GM12878 (cell line): Measurements from ENCODE around the gene CNTNAP2. TPM values are rescaled to one million over a fixed set of nuclear protein-coding genes. Genes with fewer than 3 reads are reported as not detected.

Experiments used
- ATAC-seq: fragments of 200-7000 bp; cut with Tn5 transposase; 3 replicates; pipeline ENCODE4 v1.9.1; 2020; ENCODE audit warnings: mild to moderate bottlenecking, moderate library complexity
- BruUV-seq: library from RNA; stranded (reverse); fragments of 400-500 nt; replicated peaks from 2 replicates; lab custom pipeline; 2021; lab: Mats Ljungman, UMichigan
- CTCF ChIA-PET: fragments of 300-600 bp; sonication (Branson Sonifier 250); formaldehyde crosslinking; extraction: SDS; loops from one replicate; lab custom pipeline; 2021; ENCODE audit warnings: inconsistent platforms; lab: Yijun Ruan, JAX
- POLR2A ChIA-PET: fragments of 350-600 bp; formaldehyde crosslinking; extraction: SDS; loops from one replicate; lab custom pipeline; 2021; ENCODE audit warnings: inconsistent platforms; lab: Charles Lee
- RAD21 ChIA-PET: fragments of 300-600 bp; sonication (Branson Sonifier 250); formaldehyde crosslinking; loops from one replicate; lab custom pipeline; 2023; ENCODE audit warnings: antibody characterized with exemption; ENCODE audit not compliant: unreplicated experiment; lab: Charles Lee
- SMC1A ChIA-PET: fragments of 300-600 bp; sonication (Branson Sonifier 250); formaldehyde crosslinking; loops from one replicate; lab custom pipeline; 2023; ENCODE audit not compliant: unreplicated experiment, uncharacterized antibody; lab: Charles Lee
- DNase-seq: peaks from one replicate; pipeline ENCODE4 v3.0.0-alpha.2; 2011; ENCODE audit warnings: low read depth, low spot score
- FAIRE-seq: peaks from 3 replicates; lab custom pipeline; 2011; peaks lifted over from hg19 to GRCh38; lab: Jason Lieb, UNC
- H2AFZ ChIP-seq: 2 replicates; pipeline ENCODE4 v1.6.0; 2011; ENCODE audit warnings: low read depth, low read length, control low read depth; ENCODE audit not compliant: control insufficient read depth
- H3K27ac ChIP-seq: 2 replicates; pipeline ENCODE4 v1.5.1; 2011; ENCODE audit warnings: control low read depth; ENCODE audit not compliant: control insufficient read depth, insufficient read depth
- H3K27me3 ChIP-seq, 2 experiments: replicated peaks in 1 of 2; 2 replicates each; pipeline versions ENCODE4 v1.6.0 to v1.6.1; 2011; ENCODE audit warnings: low read length in 1 of 2; ENCODE audit not compliant: control insufficient read depth in 2 of 2, insufficient read depth in 2 of 2
- H3K36me3 ChIP-seq, 2 experiments: 2 replicates each; pipeline ENCODE4 v1.5.1; 2011; ENCODE audit warnings: low read length in 1 of 2; ENCODE audit not compliant: control insufficient read depth in 2 of 2, insufficient read depth in 2 of 2
- H3K4me1 ChIP-seq: 2 replicates; pipeline ENCODE4 v1.6.1; 2011; ENCODE audit warnings: mild to moderate bottlenecking, low read length, moderate library complexity, mixed read lengths; ENCODE audit not compliant: control insufficient read depth, insufficient read depth
- H3K4me2 ChIP-seq: 2 replicates; pipeline ENCODE4 v1.6.0; 2011; ENCODE audit warnings: control low read depth; ENCODE audit not compliant: control insufficient read depth, insufficient read depth
- H3K4me3 ChIP-seq: fragments of 200-600 bp; sonication (generic); 2 replicates; pipeline ENCODE4 v1.5.1; 2016
- H3K79me2 ChIP-seq: 2 replicates; pipeline ENCODE4 v1.6.0; 2011; ENCODE audit warnings: low read length; ENCODE audit not compliant: control insufficient read depth, insufficient read depth
- H3K9ac ChIP-seq: 2 replicates; pipeline ENCODE4 v1.8.0; 2011; ENCODE audit warnings: low read length, control low read depth, mixed read lengths; ENCODE audit not compliant: control insufficient read depth, insufficient read depth
- H3K9me3 ChIP-seq: replicated peaks from 3 replicates; pipeline ENCODE4 v1.5.1; 2011; ENCODE audit warnings: mild to moderate bottlenecking, low read length; ENCODE audit not compliant: control insufficient read depth, insufficient read depth
- H4K20me1 ChIP-seq: 2 replicates; pipeline ENCODE4 v1.6.0; 2011; ENCODE audit not compliant: control insufficient read depth, insufficient read depth
- BMI1 ChIP-seq: fragments of 450-650 bp; IDR thresholded peaks from 2 replicates; pipeline ENCODE4 v1.6.1; 2016; ENCODE audit warnings: mild to moderate bottlenecking, moderate library complexity, borderline replicate concordance
- CBFB ChIP-seq: IDR thresholded peaks from 2 replicates; pipeline ENCODE4 v1.6.1; 2016; ENCODE audit warnings: antibody characterized with exemption, low read depth
- CBX3 ChIP-seq: fragments of 200-600 bp; sonication (generic); IDR thresholded peaks from 2 replicates; pipeline ENCODE4 v1.6.1; 2016; ENCODE audit warnings: low read depth, borderline replicate concordance
- KLF5 ChIP-seq: fragments of 450-650 bp; IDR thresholded peaks from 2 replicates; pipeline ENCODE4 v1.6.1; 2014; ENCODE audit warnings: mild to moderate bottlenecking; ENCODE audit not compliant: partially characterized antibody
- NBN ChIP-seq: fragments of 450-650 bp; IDR thresholded peaks from 2 replicates; pipeline ENCODE4 v1.6.1; 2016
- SIN3A ChIP-seq: IDR thresholded peaks from 2 replicates; pipeline ENCODE4 v1.6.1; 2012; ENCODE audit warnings: low read depth, low read length, improper control_type of control experiment
- SMARCA5 ChIP-seq: fragments of 450-650 bp; IDR thresholded peaks from 2 replicates; pipeline ENCODE4 v1.6.1; 2017; ENCODE audit warnings: mild to moderate bottlenecking
- SUZ12 ChIP-seq: fragments of 200-600 bp; sonication (generic); IDR thresholded peaks from one replicate; pipeline ENCODE4 v1.6.1; 2018; ENCODE audit warnings: antibody characterized with exemption, mild to moderate bottlenecking; ENCODE audit not compliant: unreplicated experiment
- TCF7 ChIP-seq: IDR thresholded peaks from 2 replicates; pipeline ENCODE4 v1.6.1; 2014; ENCODE audit warnings: antibody characterized with exemption, borderline replicate concordance
- ZBED1 ChIP-seq: IDR thresholded peaks from 2 replicates; pipeline ENCODE4 v1.6.1; 2016; ENCODE audit warnings: borderline replicate concordance
- ZNF24 ChIP-seq: fragments of 450-650 bp; IDR thresholded peaks from 2 replicates; pipeline ENCODE4 v1.6.1; 2017; ENCODE audit warnings: antibody characterized with exemption, mild to moderate bottlenecking
- WGBS: methylation state at CpG from one replicate; pipeline ENCODE4 v1.1.6; 2016; ENCODE audit warnings: low lambda C conversion rate; ENCODE audit not compliant: insufficient replicate concordance, insufficient coverage; ENCODE audit errors: missing lambda C conversion rate; 5-methylcytosine and 5-hydroxymethylcytosine counted together
- in situ Hi-C: fragments of 300-500 bp; cut with MboI; formaldehyde crosslinking; loops from 9 replicates; pipeline ENCODE4 v1.14.3; 2018; ENCODE audit warnings: mixed read lengths
- intact Hi-C: fragments of 100-400 bp; cut with micrococcal nuclease; formaldehyde crosslinking; loops from one replicate; pipeline ENCODE4 v1.14.2; 2022; ENCODE audit not compliant: unreplicated experiment
- polyA plus RNA-seq, 11 experiments: library from polyadenylated mRNA; depleted of rRNA in 4 of 11; unstranded in 6 of 11; stranded (reverse) in 5 of 11; fragments of >200 nt; fragmentation: Nextera tagmentation in 4 of 11; fragmentation: Illumina TruSeq in 1 of 11; extraction: Ambion mirVana in 4 of 11; extraction: Trizol in 1 of 11; gene quantifications; 1 replicate in 1 of 11; 2 replicates in 10 of 11; pipeline versions ENCODE4 v1.2.1 to v1.2.3, GENCODE V29; 2011 to 2016; ENCODE audit warnings: inconsistent platforms in 2 of 11, missing spikeins in 2 of 11, low read depth in 1 of 11
- total RNA-seq, 4 experiments: library from RNA; depleted of rRNA in 3 of 4; stranded (reverse); fragments of >200 nt in 3 of 4; fragmentation: Illumina TruSeq in 1 of 4; extraction: Trizol in 1 of 4; gene quantifications; 2 replicates each; pipeline versions ENCODE4 v1.2.1 to v1.2.3, GENCODE V29; 2013 to 2021
- TF ChIP-seq, protein P1 (sequence below), 3 experiments: IDR thresholded peaks in 2 of 3; conservative IDR thresholded peaks in 1 of 3; 2 replicates each; pipeline ENCODE4 v1.5.1; 2011; ENCODE audit warnings: low read depth in 3 of 3, low read length in 3 of 3, mild to moderate bottlenecking in 3 of 3, control low read depth in 2 of 3, moderate library complexity in 2 of 3, inconsistent platforms in 1 of 3, mixed read lengths in 1 of 3; ENCODE audit not compliant: control insufficient read depth in 2 of 3, insufficient read depth in 1 of 3; ENCODE audit errors: extremely low read depth in 1 of 3
- TF ChIP-seq, protein P2 (sequence below): IDR thresholded peaks from 2 replicates; pipeline ENCODE4 v1.6.1; 2012; ENCODE audit warnings: low read depth, low read length, improper control_type of control experiment

CNTNAP2 gene
- total and polyA plus RNA-seq, 10 of the 15 experiments (the other 5 are each of a cell fraction or from before 2014, with no cell fraction given): 0.03 to 0.08 (median 0.03) TPM; not detected in 7

GRCh38 chr7:146112755-146113154 is 3.8 kb upstream of the CNTNAP2 start:
- H3K27ac ChIP-seq: no peak overlapping the region
- no peak overlapping the region for H3K4me2 ChIP-seq
- no peak overlapping the region for H2AFZ ChIP-seq
- no peaks in the 10 kb centered on the region for H3K79me2 ChIP-seq
- H3K36me3 ChIP-seq: no peaks in the 10 kb centered on the region
- in situ Hi-C loops (no loop called here), intact Hi-C loops (no loop called here)
- 7% methylated on average over 1 of the region's 1 CpG for WGBS
- H3K4me3 ChIP-seq: no peak overlapping the region
- H3K27me3 ChIP-seq: no peaks in the 10 kb centered on the region
- H4K20me1 ChIP-seq: no peaks in the 10 kb centered on the region
- BruUV-seq: no TSS peak
- no peak for FAIRE-seq
- ChIA-PET CTCF (no interaction called here), SMC1A (no interaction called here), POLR2A (no interaction called here), RAD21 (no interaction called here)
- no peak for ATAC-seq
- no peaks in the 10 kb centered on the region for H3K9me3 ChIP-seq
- H3K4me1 ChIP-seq: no peaks in the 10 kb centered on the region
- no peak overlapping the region for H3K9ac ChIP-seq
- DNase-seq: no peak
- TF ChIP-seq CBFB (no peak), KLF5 (no peak)

DNA sequence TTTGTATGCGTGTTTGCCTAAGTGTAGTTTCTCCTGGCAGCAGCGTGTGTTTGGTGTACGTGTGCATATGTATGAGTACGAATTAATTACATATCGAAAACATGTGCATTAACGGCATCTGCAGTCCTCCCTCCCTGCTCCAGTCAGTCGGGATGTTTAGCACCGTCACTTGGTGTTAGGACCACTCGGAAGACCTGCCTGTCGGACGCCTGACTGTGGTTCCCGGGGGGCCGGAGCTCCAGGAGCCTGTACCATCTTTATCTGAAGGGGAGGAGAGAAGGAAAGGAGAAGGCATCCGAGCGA is 1.1 kb upstream of the CNTNAP2 start:
- SMC1A ChIA-PET: no interaction called here
- H3K79me2 ChIP-seq: no peaks in the 10 kb centered on the region
- FAIRE-seq (no peak), DNase-seq (no peak)
- no peak overlapping the region for H3K9ac ChIP-seq
- H3K4me2 ChIP-seq: no peak overlapping the region
- H3K4me3 ChIP-seq: no peak overlapping the region
- no peaks in the 10 kb centered on the region for H3K27me3 ChIP-seq
- TF ChIP-seq, protein P1, sequence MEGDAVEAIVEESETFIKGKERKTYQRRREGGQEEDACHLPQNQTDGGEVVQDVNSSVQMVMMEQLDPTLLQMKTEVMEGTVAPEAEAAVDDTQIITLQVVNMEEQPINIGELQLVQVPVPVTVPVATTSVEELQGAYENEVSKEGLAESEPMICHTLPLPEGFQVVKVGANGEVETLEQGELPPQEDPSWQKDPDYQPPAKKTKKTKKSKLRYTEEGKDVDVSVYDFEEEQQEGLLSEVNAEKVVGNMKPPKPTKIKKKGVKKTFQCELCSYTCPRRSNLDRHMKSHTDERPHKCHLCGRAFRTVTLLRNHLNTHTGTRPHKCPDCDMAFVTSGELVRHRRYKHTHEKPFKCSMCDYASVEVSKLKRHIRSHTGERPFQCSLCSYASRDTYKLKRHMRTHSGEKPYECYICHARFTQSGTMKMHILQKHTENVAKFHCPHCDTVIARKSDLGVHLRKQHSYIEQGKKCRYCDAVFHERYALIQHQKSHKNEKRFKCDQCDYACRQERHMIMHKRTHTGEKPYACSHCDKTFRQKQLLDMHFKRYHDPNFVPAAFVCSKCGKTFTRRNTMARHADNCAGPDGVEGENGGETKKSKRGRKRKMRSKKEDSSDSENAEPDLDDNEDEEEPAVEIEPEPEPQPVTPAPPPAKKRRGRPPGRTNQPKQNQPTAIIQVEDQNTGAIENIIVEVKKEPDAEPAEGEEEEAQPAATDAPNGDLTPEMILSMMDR (IDR thresholded peaks at IDR 0.05 in 2 of 3, conservative IDR thresholded peaks at IDR 0.05 in 1 of 3; ENCODE audit: control insufficient read depth in 2 of 3, extremely low read depth in 1 of 3, insufficient read depth in 1 of 3, low read depth in 3 of 3, low read length in 3 of 3): no peak
- TF ChIP-seq ZNF24 (no peak), SIN3A (no peak), TCF7 (no peak), SUZ12 (no peak), SMARCA5 (no peak), ZBED1 (no peak), NBN (no peak), BMI1 (no peak), CBX3 (no peak)
- TF ChIP-seq, protein P2, sequence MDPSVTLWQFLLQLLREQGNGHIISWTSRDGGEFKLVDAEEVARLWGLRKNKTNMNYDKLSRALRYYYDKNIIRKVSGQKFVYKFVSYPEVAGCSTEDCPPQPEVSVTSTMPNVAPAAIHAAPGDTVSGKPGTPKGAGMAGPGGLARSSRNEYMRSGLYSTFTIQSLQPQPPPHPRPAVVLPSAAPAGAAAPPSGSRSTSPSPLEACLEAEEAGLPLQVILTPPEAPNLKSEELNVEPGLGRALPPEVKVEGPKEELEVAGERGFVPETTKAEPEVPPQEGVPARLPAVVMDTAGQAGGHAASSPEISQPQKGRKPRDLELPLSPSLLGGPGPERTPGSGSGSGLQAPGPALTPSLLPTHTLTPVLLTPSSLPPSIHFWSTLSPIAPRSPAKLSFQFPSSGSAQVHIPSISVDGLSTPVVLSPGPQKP: no peak
- TF ChIP-seq, all 136 proteins: peak for 0
- no peak overlapping the region for H2AFZ ChIP-seq
- no peak for ATAC-seq
- in situ Hi-C loops (no loop called here), intact Hi-C loops (no loop called here)
- no peaks in the 10 kb centered on the region for H3K36me3 ChIP-seq
- ChIA-PET POLR2A (no interaction called here), RAD21 (no interaction called here), CTCF (no interaction called here)
- no peak overlapping the region for H3K27ac ChIP-seq
- H4K20me1 ChIP-seq: no peaks in the 10 kb centered on the region
- H3K9me3 ChIP-seq: no peaks in the 10 kb centered on the region
- 15% methylated on average over 15 of the region's 15 CpGs for WGBS
- H3K4me1 ChIP-seq: no peaks in the 10 kb centered on the region
- BruUV-seq: no TSS peak
